A673 (cell line): ENCODE results near the gene IMMP2L. TPM values are rescaled to one million over a fixed set of nuclear protein-coding genes. Genes with fewer than 3 reads are reported as not detected.

Source experiments
- BruUV-seq: library from RNA; stranded (reverse); fragments of 400-500 nt; replicated peaks from 2 replicates; lab custom pipeline; 2021; lab: Mats Ljungman, UMichigan
- CTCF ChIA-PET: fragments of 300-600 bp; sonication (Branson Sonifier 250); formaldehyde crosslinking; loops from one replicate; lab custom pipeline; 2022; ENCODE audit warnings: antibody characterized with exemption; lab: Charles Lee
- POLR2A ChIA-PET: fragments of 300-600 bp; sonication (Branson Sonifier 250); formaldehyde crosslinking; loops from one replicate; lab custom pipeline; 2022; ENCODE audit warnings: antibody characterized with exemption; ENCODE audit not compliant: low non-redundant PET; lab: Charles Lee
- DNase-seq: peaks from one replicate; pipeline ENCODE4 v3.0.0-alpha.2; 2015; ENCODE audit warnings: low spot score
- H3K27ac ChIP-seq: fragments of 200-600 bp; sonication (generic); 2 replicates; pipeline ENCODE4 v1.5.1; 2016; ENCODE audit warnings: mixed run types, low read depth, mild to moderate bottlenecking, mixed read lengths, antibody characterized with exemption, low read length; ENCODE audit not compliant: poor library complexity, severe bottlenecking
- H3K27me3 ChIP-seq: fragments of 200-600 bp; sonication (generic); replicated peaks from 2 replicates; pipeline ENCODE4 v1.6.1; 2017; ENCODE audit warnings: mixed run types, low read depth, mild to moderate bottlenecking, mixed read lengths, antibody characterized with exemption, low read length; ENCODE audit not compliant: insufficient read depth, poor library complexity
- H3K36me3 ChIP-seq: fragments of 200-600 bp; sonication (generic); 2 replicates; pipeline ENCODE4 v1.6.1; 2016; ENCODE audit warnings: mixed run types, mild to moderate bottlenecking, mixed read lengths, antibody characterized with exemption, low read length; ENCODE audit not compliant: insufficient read depth, poor library complexity, severe bottlenecking
- H3K4me1 ChIP-seq: fragments of 200-600 bp; sonication (generic); 2 replicates; pipeline ENCODE4 v1.6.1; 2017; ENCODE audit warnings: mixed run types, mild to moderate bottlenecking, mixed read lengths, antibody characterized with exemption, low read length; ENCODE audit not compliant: insufficient read depth, poor library complexity, severe bottlenecking
- H3K4me3 ChIP-seq: fragments of 200-600 bp; sonication (generic); 2 replicates; pipeline ENCODE4 v1.5.1; 2016; ENCODE audit warnings: low read depth, mixed run types, mild to moderate bottlenecking, mixed read lengths, low read length; ENCODE audit not compliant: poor library complexity, severe bottlenecking
- H3K9me3 ChIP-seq: fragments of 200-600 bp; sonication (generic); 2 replicates; pipeline ENCODE4 v1.6.1; 2016; ENCODE audit warnings: mixed run types, low read depth, mild to moderate bottlenecking, mixed read lengths, antibody characterized with exemption, low read length; ENCODE audit not compliant: poor library complexity, severe bottlenecking
- EZH2 ChIP-seq: fragments of 200-600 bp; sonication (generic); IDR thresholded peaks from 2 replicates; pipeline ENCODE4 v1.6.1; 2017; ENCODE audit warnings: borderline replicate concordance, low read depth, mild to moderate bottlenecking, mixed read lengths, antibody characterized with exemption, low read length; ENCODE audit not compliant: poor library complexity, severe bottlenecking
- intact Hi-C: fragments of 100-400 bp; cut with micrococcal nuclease; formaldehyde crosslinking; loops from one replicate; pipeline ENCODE4 v1.10.0; 2022; ENCODE audit not compliant: unreplicated experiment
- total RNA-seq: library from RNA; stranded (reverse); gene quantifications from 2 replicates; pipeline ENCODE4 v1.2.3, GENCODE V29; 2021
- TF ChIP-seq, protein P1 (sequence below): fragments of 300-800, 200-600 bp; sonication (generic); conservative IDR thresholded peaks from 2 replicates; pipeline ENCODE4 v1.5.1; 2017; ENCODE audit warnings: low read depth, mild to moderate bottlenecking, antibody characterized with exemption, low read length, moderate library complexity, mixed read lengths

The IMMP2L gene
- total RNA-seq, 1 experiment from 2014 or later, result 10.0 TPM

GRCh38 chr7:111381590-111381989, 180.7 kb downstream of the IMMP2L start:
- POLR2A ChIA-PET, result no interaction called here
- TF ChIP-seq EZH2, result no peak
- H3K9me3 ChIP-seq, result no peaks in the 10 kb centered on the region
- intact Hi-C loops, result no loop called here
- no peak overlapping the region for H3K27ac ChIP-seq
- no TSS peak for BruUV-seq
- H3K27me3 ChIP-seq, result no peaks in the 10 kb centered on the region
- DNase-seq, result no peak
- H3K4me1 ChIP-seq, result no peaks in the 10 kb centered on the region
- CTCF ChIA-PET, result no interaction called here
- H3K4me3 ChIP-seq, result no peak overlapping the region
- H3K36me3 ChIP-seq, result no peaks in the 10 kb centered on the region

GRCh38 chr7:111380945-111381344, 181.3 kb downstream of the IMMP2L start:
- DNase-seq, result no peak
- no peak for TF ChIP-seq EZH2
- TF ChIP-seq, protein P1, sequence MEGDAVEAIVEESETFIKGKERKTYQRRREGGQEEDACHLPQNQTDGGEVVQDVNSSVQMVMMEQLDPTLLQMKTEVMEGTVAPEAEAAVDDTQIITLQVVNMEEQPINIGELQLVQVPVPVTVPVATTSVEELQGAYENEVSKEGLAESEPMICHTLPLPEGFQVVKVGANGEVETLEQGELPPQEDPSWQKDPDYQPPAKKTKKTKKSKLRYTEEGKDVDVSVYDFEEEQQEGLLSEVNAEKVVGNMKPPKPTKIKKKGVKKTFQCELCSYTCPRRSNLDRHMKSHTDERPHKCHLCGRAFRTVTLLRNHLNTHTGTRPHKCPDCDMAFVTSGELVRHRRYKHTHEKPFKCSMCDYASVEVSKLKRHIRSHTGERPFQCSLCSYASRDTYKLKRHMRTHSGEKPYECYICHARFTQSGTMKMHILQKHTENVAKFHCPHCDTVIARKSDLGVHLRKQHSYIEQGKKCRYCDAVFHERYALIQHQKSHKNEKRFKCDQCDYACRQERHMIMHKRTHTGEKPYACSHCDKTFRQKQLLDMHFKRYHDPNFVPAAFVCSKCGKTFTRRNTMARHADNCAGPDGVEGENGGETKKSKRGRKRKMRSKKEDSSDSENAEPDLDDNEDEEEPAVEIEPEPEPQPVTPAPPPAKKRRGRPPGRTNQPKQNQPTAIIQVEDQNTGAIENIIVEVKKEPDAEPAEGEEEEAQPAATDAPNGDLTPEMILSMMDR, result no peak
- ChIA-PET CTCF (no interaction called here), POLR2A (no interaction called here)
- intact Hi-C loops, result no loop called here
- no peaks in the 10 kb centered on the region for H3K9me3 ChIP-seq
- H3K36me3 ChIP-seq, result no peaks in the 10 kb centered on the region
- no peaks in the 10 kb centered on the region for H3K4me1 ChIP-seq
- BruUV-seq, result no TSS peak
- H3K27me3 ChIP-seq, result no peaks in the 10 kb centered on the region
- H3K27ac ChIP-seq, result no peak overlapping the region
- no peak overlapping the region for H3K4me3 ChIP-seq

DNA sequence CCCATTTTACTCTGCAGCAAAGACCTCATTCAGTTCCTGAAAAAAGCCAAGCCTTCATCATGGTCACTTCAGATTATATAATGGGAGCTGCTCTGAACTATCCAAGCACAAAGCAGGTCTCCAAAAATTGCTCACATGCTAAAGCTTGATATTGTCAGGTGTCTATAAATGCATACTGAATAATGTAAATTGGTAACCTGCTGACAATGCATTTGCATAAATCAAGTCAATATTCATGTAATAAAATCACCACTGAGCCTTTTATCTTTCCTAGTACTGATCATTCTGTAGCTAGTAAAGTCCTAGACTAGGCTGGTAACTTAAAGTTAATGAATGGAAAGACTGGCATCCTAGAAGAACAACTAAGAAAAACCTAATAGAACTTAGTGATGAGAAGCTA, 188.3 kb downstream of the IMMP2L start:
- Histone ChIP-seq H3K36me3 (no peaks in the 10 kb centered on the region), H3K9me3 (no peaks in the 10 kb centered on the region), H3K4me3 (no peak overlapping the region), H3K27ac (no peak overlapping the region), H3K4me1 (no peaks in the 10 kb centered on the region), H3K27me3 (no peaks in the 10 kb centered on the region)
- intact Hi-C loops, result no loop called here
- no peak for DNase-seq
- TF ChIP-seq EZH2, result no peak
- TF ChIP-seq, protein P1, result no peak
- BruUV-seq, result no TSS peak
- POLR2A ChIA-PET, result no interaction called here
- CTCF ChIA-PET, result no interaction called here

GRCh38 chr7:111371437-111371836, 190.9 kb downstream of the IMMP2L start:
- Histone ChIP-seq H3K4me1 (no peaks in the 10 kb centered on the region), H3K27me3 (no peaks in the 10 kb centered on the region), H3K9me3 (no peaks in the 10 kb centered on the region), H3K4me3 (no peak overlapping the region), H3K36me3 (no peaks in the 10 kb centered on the region), H3K27ac (no peak overlapping the region)
- ChIA-PET POLR2A (no interaction called here), CTCF (no interaction called here)
- TF ChIP-seq, protein P1, result no peak
- TF ChIP-seq EZH2, result no peak
- no peak for DNase-seq
- BruUV-seq, result no TSS peak
- intact Hi-C loops, result no loop called here
